HG03280 (cell line): ENCODE data around the gene FAM110D.

Experiments
- ATAC-seq: cut with Tn5 transposase; IDR thresholded peaks from one replicate; pipeline ENCODE4 v1.9.1; 2021; ENCODE audit warnings: mild to moderate bottlenecking, moderate library complexity; ENCODE audit not compliant: unreplicated experiment

FAM110D gene

GRCh38 chr1:26158908-26159742 lies at the start of gene FAM110D:
TSS of gene FAM110D (plus strand) at chr1:26159079. CDS start at chr1:26161292, 2,213 bp downstream.
- ATAC-seq: no peak

- ATAC-seq: no peak
Observed at GRCh38 chr1:26109229-26110164, 49.4 kb upstream of the FAM110D start.

GRCh38 chr1:26110731-26111529 lies 47.9 kb upstream of the FAM110D start:
- peak; percentile 46 for ATAC-seq

- ATAC-seq: peak; percentile 74
Observed at GRCh38 chr1:26111530-26112406, 47.1 kb upstream of the FAM110D start, which contains the start of gene PDIK1L. TSS of gene PDIK1L (plus strand) at chr1:26111824. CDS start at chr1:26114309, 2,485 bp downstream.

- ATAC-seq: no peak
Observed at GRCh38 chr1:26112407-26112775, 46.5 kb upstream of the FAM110D start.

- ATAC-seq: no peak
Observed at GRCh38 chr1:26114165-26114927, 44.5 kb upstream of the FAM110D start.

- no peak for ATAC-seq
Observed at GRCh38 chr1:26119892-26120608, 38.8 kb upstream of the FAM110D start.

GRCh38 chr1:26121854-26122773 lies 36.8 kb upstream of the FAM110D start:
- ATAC-seq: no peak

GRCh38 chr1:26122988-26123973 lies 35.6 kb upstream of the FAM110D start:
- ATAC-seq: no peak

GRCh38 chr1:26124418-26125331 lies 34.2 kb upstream of the FAM110D start:
- no peak for ATAC-seq

- ATAC-seq: no peak
Observed at GRCh38 chr1:26125382-26125781, 33.5 kb upstream of the FAM110D start.

GRCh38 chr1:26125946-26126320 lies 32.9 kb upstream of the FAM110D start:
- ATAC-seq: no peak

- peak; percentile 66 for ATAC-seq
Observed at GRCh38 chr1:26126321-26127084, 32.4 kb upstream of the FAM110D start.
